CD4-positive, alpha-beta T cell treated with Interleukin-4 for 1 hour (primary cell): ENCODE results near the gene ANKRD60.

Experiments used
- DNase-seq, 2 donors: peaks; one replicate each; pipeline ENCODE4 v3.0.0-alpha.2; 2020 to 2022

ANKRD60 gene

GRCh38 chr20:58188527-58188926 is 39.9 kb downstream of the ANKRD60 start:
- DNase-seq, result no peak

GRCh38 chr20:58184984-58185383 is 43.5 kb downstream of the ANKRD60 start:
- no peak for DNase-seq

GRCh38 chr20:58184063-58184462 is 44.4 kb downstream of the ANKRD60 start:
- no peak for DNase-seq

- DNase-seq, result no peak
These were observed 45.8 kb downstream of the ANKRD60 start for GRCh38 chr20:58182521-58183140.

- peak; percentile 52 to 60 for DNase-seq
These were observed 48.9 kb downstream of the ANKRD60 start for GRCh38 chr20:58179432-58180099.

DNA sequence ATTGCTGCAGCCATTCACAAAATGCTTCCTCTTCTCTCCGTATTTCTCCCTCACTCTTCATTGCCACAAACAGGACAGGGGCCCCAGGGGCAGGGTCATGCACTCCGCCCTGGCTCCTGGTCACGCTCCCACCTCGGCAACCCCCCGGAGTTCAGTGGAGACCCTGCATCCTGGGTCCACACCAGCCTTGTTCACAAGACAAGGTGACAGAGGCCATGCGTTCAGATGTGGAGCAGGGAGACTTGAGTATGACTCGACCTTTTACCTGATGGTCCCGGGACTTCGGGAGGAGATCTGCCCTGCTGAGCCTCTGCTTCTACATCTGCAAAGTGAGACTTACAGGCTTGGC is 49.4 kb downstream of the ANKRD60 start:
- no peak for DNase-seq

DNA sequence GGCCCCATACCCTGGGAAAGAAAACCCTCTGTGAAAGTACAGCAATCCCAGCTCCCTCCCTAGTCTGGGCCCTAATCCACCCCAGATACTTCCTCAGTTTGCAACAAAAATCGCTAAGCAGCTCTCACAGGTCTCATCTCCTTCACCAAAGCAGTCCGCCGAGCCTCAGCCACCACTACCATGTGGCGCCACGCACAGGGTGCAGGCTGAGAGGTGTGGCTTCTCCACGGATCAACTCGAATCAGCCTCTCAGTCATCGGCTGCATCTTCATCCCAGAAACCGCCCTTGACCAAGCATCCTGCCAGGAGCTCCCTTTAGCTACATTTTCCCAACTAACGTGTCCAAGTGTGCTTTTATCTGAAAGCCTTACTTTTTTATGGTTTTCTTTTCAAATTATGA is 50.7 kb downstream of the ANKRD60 start:
- DNase-seq, result no peak

DNA sequence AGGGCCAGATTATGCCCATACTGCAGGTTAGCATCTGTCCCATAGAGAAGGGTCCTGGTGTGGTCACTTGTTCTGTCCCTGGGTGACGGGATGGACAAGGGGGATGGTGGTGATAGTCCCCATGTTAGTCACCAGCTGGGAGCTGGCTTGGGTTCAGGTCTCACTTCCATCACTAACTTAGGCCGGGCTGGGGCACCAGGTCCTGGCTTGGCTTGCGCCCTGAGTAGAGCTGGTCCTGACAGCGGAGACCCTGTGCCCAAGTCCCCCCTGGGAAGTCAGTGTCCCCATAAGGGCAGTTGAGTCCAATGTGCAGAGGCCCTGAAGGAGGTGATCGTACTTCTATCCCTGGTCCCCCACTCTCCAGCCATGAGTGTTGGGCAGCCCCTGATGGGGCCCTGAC is 52.6 kb downstream of the ANKRD60 start:
- no peak for DNase-seq

DNA sequence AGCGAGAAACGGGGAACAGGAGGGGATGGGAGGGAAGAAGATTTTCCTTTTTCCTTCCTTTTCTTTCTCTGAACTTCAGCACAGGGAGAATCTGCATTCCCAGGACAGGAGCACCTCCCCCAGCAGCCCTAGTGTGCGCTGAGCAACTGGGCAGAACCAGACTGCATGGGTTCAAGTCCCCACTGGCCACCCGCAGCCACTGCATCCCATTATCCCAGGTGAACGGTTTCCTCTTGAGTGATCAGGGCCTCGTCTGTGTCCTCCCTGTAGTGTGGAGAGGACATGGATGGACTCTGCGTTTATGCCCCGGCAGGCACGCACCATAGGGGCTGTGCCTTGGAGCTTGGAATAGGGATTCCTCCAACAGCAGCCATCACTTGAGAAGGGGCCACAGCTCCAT is 53.0 kb downstream of the ANKRD60 start:
- DNase-seq, result no peak

DNA sequence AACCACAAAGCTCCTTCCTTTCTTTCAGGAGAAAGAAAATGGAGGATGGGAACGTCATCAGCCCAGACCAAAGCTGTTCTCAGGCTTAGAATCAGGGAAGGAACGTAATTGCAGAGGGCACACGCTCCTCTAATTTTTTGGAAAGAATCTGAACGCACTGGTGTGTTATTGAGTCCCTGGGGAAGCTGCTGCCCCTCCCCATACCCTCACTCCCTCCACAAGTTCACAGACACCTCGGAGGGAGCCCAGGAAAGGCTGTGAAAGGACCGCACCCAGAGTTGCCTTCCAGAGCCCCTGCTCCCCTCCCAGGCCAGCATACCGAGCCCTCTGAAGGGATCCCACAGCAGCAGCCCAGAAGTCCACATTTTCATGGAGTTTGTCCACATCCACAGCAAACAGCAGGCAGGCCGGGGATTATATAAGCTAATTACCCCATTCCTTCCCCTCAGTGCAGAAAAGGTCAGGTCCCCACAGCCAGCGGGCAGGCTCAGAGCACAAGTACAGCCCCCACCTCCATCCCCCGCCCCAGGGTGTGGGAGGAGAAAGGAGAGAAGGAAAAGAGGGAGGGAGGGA is 53.7 kb downstream of the ANKRD60 start:
- DNase-seq, result no peak

DNA sequence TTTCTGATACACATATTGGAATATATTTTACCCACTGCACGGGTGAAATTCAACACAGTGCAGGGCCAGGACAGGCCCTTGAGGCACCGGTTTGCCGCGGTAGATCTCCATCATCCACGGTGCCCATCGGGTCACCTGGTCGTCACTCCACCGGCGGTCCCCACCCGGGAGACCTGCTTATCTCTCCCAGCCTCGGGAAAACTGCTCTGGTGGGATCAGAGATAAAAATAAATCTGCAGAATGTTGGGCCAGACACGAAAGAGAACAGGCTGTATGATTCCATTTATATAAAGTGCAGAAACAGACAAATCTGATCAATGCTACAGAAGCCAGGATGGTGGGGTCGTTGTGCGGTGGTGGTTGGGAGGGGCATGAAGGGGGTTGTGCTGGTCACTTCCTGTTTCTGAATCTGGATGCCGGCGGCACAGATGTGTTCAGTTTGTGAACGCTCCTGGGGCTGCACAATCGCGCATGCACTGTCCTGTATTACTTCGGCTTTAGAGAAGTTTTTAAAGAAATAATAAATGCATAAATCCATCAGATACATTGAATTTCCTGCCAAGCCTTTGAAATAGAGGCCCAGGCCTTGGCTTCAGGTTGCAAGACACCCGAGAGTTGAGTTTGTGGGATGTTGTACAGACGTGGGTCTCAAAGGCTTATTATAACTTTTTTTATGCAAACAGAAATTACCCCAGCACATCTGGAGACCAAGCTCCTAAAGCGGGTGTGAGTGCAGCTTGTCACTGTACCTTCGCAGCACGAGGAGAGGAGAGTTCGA is 54.3 kb downstream of the ANKRD60 start:
- DNase-seq, result no peak

DNA sequence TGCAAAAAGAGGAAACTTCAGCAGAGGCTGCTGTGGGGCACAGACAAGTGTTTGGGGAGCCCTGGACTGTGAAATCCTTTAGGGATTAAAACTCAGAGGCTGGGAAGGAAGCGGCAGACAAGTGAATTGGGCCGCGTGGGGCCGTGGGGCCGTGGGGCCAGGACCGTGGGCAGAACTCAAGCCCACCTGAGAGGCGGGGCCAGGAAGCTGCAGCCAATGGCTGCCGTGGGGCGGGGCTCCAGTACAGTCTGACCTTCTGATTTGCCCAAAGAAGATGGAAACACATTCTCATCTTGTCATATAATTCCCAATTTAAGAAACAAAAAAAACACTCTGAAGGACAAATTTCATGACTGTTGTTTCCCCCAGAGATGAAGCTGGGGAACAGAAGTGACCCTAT is 55.4 kb downstream of the ANKRD60 start:
- DNase-seq, result no peak

DNA sequence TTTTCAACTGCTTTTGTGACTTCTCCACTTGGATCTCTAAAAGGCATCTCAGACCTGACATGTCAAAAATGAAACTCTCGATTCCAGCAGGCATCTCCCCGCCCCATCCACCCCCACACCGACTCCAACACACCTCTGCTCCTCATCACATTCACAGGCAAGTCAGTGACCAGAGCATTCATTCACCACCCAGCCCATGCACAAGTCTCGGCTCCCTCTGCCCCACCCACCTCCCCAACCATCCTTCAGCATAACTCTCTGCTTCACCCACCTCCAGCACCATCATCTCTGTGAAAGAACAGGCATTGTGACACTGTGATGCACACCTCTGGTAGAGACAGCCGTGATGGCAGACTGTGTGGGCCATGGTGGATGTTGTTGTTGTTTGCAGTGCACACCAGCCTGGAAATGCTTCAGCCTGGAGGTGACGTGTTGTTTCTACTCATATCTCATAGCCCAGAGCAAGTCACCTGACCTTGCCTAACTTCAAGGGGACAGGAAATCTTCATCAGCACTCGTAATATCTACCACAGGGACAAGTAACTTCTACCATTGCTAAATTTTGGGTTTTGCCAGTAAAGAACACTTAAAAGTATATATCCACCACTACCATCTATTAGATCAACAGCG is 56.5 kb downstream of the ANKRD60 start:
- no peak for DNase-seq

DNA sequence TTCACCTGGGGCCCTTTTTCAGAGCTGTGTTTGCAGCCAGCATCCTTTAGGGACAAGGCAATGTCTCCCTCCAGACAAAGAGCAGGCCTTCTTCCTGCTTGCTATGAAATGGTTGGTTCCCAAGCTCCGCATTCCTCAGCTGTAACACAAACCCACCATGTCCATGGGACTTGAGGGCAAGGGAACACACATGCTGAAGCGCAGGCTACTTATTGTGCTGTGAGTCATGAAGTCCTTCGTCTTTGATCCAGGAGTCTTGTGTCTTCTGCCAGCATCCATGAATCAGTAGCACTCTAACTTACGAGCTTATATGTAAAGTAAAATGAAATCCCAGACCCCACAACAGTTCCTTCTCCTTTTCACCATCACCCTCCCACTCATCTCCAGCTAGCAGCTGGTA is 59.0 kb downstream of the ANKRD60 start:
- DNase-seq, result no peak

DNA sequence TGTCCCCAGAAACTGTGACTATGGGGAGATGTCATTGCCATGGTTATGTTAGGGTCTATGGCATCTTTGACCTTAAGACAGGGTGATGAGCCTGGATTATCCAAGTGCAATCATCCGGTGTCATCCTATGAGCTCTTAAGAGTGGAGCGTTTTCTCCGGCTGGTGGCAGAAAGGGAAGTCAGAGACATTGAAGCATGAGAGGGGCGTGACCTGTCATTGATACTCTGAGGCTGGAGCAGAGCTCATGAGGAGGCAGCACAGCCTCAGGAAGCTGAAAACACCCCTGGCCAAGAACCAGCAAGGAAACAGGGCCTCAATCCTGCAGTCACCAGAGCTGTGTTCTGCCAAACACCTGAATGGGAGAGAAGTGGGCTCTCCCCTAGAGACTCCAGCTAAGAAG is 59.6 kb downstream of the ANKRD60 start:
- no peak for DNase-seq

DNA sequence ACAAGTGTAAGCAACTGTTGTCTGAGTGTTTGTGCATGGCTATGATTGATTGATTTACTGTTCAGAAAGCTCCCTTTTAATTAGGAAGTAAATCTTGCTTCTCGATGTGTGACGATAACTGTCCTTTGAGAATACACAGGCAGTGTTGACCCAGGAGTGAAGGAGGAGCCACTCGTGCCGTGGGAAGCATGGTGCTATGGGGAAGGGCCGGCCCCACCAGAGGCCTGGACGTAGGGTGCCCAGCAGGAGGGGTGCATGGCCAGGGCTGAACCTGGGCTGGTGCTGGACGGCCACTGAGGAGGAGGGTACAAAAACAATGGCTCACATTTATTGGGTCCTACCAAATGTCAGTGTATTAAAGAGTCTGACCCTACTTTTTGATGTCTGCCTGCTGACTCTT is 60.7 kb downstream of the ANKRD60 start:
- no peak for DNase-seq
